Measurements from ENCODE around the gene AQP6. TPM values are rescaled to one million over a fixed set of nuclear protein-coding genes. Genes with fewer than 3 reads are reported as not detected.

Gene AQP6
- total RNA-seq, 2 donors from 2014 or later, result not detected

- Mint-ChIP-seq H3K27ac (peak within 1 kb of the TSS; percentile 96 to 99), H3K36me3 (peaks cover 25 to 37% of the 10 kb centered on the region in 2 donors), H3K9me3 (peaks cover 4 to 7% of the 10 kb centered on the region in 2 donors)
- DNase-seq (ENCODE audit: low spot score in 2 of 2) (peak; percentile 91 to 96), ATAC-seq (peak; percentile 99 to 100)
Measured at GRCh38 chr12:50025187-50026059, 52.7 kb downstream of the AQP6 start, which contains the start of gene RACGAP1. TSS of gene RACGAP1 (minus strand) at chr12:50025494. CDS start at chr12:50016715, 8,779 bp downstream.

- peaks cover 25 to 37% of the 10 kb centered on the region in 2 donors for H3K36me3 Mint-ChIP-seq
- no peak overlapping the region for H3K27ac Mint-ChIP-seq
- DNase-seq (ENCODE audit: low spot score in 2 of 2) (no peak), ATAC-seq (no peak)
- H3K9me3 Mint-ChIP-seq, result peaks cover 4 to 7% of the 10 kb centered on the region in 2 donors
Measured at GRCh38 chr12:50026691-50027090, 53.9 kb downstream of the AQP6 start.

Other genes starting within 250 kb of the AQP6 start
- gene TMBIM6, start 231.4 kb upstream of the AQP6 start, total RNA-seq, result 100 to 1,000 TPM; 361 to 467 TPM
- 1 to 10 TPM; 5.5 to 7.5 TPM for gene NCKAP5L, start 144.5 kb upstream of the AQP6 start, total RNA-seq
- 1 to 10 TPM; 2.5 to 5.4 TPM for gene BCDIN3D, start 129.8 kb upstream of the AQP6 start, total RNA-seq
- gene FAIM2, start 69.0 kb upstream of the AQP6 start, total RNA-seq, result under 1 TPM; 0.52 to 0.78 TPM
- gene AQP2, start 22.2 kb upstream of the AQP6 start, total RNA-seq, result not detected
- not detected for gene AQP5, start 11.1 kb upstream of the AQP6 start, total RNA-seq
- 100 to 1,000 TPM; 109 to 195 TPM for gene RACGAP1, start 52.5 kb downstream of the AQP6 start, total RNA-seq
- gene ASIC1, start 84.6 kb downstream of the AQP6 start, total RNA-seq, result 10 to 100 TPM in 1 of 2 donors, 1 to 10 TPM in 1; 2.8 to 11.7 TPM
- gene SMARCD1, start 112.4 kb downstream of the AQP6 start, total RNA-seq, result 10 to 100 TPM; 33.8 to 51.2 TPM
- gene GPD1, start 131.1 kb downstream of the AQP6 start, total RNA-seq, result under 1 TPM; 0.35 to 0.46 TPM
- 10 to 100 TPM; 46.0 to 48.5 TPM for gene COX14, start 139.3 kb downstream of the AQP6 start, total RNA-seq
- gene CERS5, start 194.4 kb downstream of the AQP6 start, total RNA-seq, result 10 to 100 TPM; 50.1 to 71.1 TPM

Measured in activated naive CD4-positive, alpha-beta T cell treated with anti-CD3 and anti-CD28 coated beads, Interleukin-2, amount 50 U/mL, for 72 hours (primary cell).